ENCODE measurements around the gene TRAM1L1. TPM values are rescaled to one million over a fixed set of nuclear protein-coding genes. Genes with fewer than 3 reads are reported as not detected.

Gene TRAM1L1
- total RNA-seq, 1 experiment from 2014 or later, result 2.5 TPM

DNA sequence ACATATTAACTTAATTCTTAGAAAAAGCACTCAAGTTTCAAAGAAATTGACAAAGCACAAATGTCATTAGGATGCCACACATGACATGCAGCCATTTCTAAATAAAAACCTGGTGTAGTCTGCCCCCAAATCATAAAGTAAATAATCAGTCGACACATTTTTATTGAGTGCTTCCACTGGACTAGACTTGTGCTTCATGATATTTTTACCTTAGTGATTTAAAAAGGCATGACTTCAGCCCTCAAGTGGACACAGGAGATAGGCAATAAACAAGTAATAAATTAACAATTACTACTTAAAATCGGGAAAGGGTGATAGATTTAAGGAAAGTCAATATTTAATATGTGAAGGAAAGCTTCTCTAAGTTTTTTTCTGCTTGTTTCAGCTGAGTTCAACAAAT is 7.6 kb downstream of the TRAM1L1 start (continued):
- TF ChIP-seq FOXP4 (CRISPR knock-in tag; IDR thresholded peaks at IDR 0.05) (no peak), PRDM15 (CRISPR knock-in tag; IDR thresholded peaks at IDR 0.05) (no peak), ELF4 (CRISPR knock-in tag; IDR thresholded peaks at IDR 0.05; ENCODE audit: low read depth) (no peak), MAX (CRISPR knock-in tag; IDR thresholded peaks at IDR 0.05) (no peak)

DNA sequence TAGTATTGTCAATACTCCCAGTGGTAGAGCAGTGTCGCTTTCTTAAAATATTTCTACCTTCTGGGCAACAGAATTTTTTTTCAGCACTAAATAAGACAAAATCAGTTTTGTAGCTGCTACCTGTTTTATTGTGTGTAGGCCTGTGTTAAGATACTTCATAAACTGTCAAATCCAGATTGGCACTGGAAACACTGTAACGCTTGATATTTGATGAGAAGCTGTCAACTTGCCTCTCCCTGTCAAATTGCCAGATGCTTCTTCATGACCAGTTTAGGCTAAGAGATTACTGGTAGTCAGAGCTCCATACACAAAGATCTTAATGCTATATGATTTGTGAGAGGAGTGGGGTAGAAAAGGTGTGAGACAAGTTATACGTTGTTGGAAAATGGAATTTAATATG is 17.3 kb downstream of the TRAM1L1 start:
- Mint-ChIP-seq H3K27ac (no peak overlapping the region), H3K4me3 (no peak overlapping the region), H3K36me3 (no peaks in the 10 kb centered on the region), H3K4me1 (peaks cover 10% of the 10 kb centered on the region), H3K9me3 (peaks cover 7% of the 10 kb centered on the region), H3K27me3 (ENCODE audit: low read depth) (no peaks in the 10 kb centered on the region)
- ChIA-PET CTCF (no interaction called here), POLR2A (no interaction called here)
- DNase-seq (ENCODE audit: low spot score) (no peak), ATAC-seq (no peak)
- TF ChIP-seq ZNF423 (CRISPR knock-in tag; IDR thresholded peaks at IDR 0.05) (no peak), OVOL2 (CRISPR knock-in tag; IDR thresholded peaks at IDR 0.05; ENCODE audit: borderline replicate concordance) (no peak), NFYB (CRISPR knock-in tag; conservative IDR thresholded peaks at IDR 0.05; ENCODE audit: low read depth) (no peak), NFE2L1 (CRISPR knock-in tag; IDR thresholded peaks at IDR 0.05) (no peak), PRRX2 (CRISPR knock-in tag; IDR thresholded peaks at IDR 0.05) (no peak), FOXP4 (CRISPR knock-in tag; IDR thresholded peaks at IDR 0.05) (no peak), GABPB1 (CRISPR knock-in tag; IDR thresholded peaks at IDR 0.05) (no peak)
- TF ChIP-seq, protein P1, sequence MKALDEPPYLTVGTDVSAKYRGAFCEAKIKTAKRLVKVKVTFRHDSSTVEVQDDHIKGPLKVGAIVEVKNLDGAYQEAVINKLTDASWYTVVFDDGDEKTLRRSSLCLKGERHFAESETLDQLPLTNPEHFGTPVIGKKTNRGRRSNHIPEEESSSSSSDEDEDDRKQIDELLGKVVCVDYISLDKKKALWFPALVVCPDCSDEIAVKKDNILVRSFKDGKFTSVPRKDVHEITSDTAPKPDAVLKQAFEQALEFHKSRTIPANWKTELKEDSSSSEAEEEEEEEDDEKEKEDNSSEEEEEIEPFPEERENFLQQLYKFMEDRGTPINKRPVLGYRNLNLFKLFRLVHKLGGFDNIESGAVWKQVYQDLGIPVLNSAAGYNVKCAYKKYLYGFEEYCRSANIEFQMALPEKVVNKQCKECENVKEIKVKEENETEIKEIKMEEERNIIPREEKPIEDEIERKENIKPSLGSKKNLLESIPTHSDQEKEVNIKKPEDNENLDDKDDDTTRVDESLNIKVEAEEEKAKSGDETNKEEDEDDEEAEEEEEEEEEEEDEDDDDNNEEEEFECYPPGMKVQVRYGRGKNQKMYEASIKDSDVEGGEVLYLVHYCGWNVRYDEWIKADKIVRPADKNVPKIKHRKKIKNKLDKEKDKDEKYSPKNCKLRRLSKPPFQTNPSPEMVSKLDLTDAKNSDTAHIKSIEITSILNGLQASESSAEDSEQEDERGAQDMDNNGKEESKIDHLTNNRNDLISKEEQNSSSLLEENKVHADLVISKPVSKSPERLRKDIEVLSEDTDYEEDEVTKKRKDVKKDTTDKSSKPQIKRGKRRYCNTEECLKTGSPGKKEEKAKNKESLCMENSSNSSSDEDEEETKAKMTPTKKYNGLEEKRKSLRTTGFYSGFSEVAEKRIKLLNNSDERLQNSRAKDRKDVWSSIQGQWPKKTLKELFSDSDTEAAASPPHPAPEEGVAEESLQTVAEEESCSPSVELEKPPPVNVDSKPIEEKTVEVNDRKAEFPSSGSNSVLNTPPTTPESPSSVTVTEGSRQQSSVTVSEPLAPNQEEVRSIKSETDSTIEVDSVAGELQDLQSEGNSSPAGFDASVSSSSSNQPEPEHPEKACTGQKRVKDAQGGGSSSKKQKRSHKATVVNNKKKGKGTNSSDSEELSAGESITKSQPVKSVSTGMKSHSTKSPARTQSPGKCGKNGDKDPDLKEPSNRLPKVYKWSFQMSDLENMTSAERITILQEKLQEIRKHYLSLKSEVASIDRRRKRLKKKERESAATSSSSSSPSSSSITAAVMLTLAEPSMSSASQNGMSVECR (CRISPR knock-in tag; IDR thresholded peaks at IDR 0.05; ENCODE audit: borderline replicate concordance), result no peak
- TF ChIP-seq, protein P2, sequence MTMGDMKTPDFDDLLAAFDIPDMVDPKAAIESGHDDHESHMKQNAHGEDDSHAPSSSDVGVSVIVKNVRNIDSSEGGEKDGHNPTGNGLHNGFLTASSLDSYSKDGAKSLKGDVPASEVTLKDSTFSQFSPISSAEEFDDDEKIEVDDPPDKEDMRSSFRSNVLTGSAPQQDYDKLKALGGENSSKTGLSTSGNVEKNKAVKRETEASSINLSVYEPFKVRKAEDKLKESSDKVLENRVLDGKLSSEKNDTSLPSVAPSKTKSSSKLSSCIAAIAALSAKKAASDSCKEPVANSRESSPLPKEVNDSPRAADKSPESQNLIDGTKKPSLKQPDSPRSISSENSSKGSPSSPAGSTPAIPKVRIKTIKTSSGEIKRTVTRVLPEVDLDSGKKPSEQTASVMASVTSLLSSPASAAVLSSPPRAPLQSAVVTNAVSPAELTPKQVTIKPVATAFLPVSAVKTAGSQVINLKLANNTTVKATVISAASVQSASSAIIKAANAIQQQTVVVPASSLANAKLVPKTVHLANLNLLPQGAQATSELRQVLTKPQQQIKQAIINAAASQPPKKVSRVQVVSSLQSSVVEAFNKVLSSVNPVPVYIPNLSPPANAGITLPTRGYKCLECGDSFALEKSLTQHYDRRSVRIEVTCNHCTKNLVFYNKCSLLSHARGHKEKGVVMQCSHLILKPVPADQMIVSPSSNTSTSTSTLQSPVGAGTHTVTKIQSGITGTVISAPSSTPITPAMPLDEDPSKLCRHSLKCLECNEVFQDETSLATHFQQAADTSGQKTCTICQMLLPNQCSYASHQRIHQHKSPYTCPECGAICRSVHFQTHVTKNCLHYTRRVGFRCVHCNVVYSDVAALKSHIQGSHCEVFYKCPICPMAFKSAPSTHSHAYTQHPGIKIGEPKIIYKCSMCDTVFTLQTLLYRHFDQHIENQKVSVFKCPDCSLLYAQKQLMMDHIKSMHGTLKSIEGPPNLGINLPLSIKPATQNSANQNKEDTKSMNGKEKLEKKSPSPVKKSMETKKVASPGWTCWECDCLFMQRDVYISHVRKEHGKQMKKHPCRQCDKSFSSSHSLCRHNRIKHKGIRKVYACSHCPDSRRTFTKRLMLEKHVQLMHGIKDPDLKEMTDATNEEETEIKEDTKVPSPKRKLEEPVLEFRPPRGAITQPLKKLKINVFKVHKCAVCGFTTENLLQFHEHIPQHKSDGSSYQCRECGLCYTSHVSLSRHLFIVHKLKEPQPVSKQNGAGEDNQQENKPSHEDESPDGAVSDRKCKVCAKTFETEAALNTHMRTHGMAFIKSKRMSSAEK (CRISPR knock-in tag; IDR thresholded peaks at IDR 0.05; ENCODE audit: borderline replicate concordance), result no peak
- TF ChIP-seq, protein P3, sequence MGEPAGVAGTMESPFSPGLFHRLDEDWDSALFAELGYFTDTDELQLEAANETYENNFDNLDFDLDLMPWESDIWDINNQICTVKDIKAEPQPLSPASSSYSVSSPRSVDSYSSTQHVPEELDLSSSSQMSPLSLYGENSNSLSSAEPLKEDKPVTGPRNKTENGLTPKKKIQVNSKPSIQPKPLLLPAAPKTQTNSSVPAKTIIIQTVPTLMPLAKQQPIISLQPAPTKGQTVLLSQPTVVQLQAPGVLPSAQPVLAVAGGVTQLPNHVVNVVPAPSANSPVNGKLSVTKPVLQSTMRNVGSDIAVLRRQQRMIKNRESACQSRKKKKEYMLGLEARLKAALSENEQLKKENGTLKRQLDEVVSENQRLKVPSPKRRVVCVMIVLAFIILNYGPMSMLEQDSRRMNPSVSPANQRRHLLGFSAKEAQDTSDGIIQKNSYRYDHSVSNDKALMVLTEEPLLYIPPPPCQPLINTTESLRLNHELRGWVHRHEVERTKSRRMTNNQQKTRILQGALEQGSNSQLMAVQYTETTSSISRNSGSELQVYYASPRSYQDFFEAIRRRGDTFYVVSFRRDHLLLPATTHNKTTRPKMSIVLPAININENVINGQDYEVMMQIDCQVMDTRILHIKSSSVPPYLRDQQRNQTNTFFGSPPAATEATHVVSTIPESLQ (CRISPR knock-in tag; IDR thresholded peaks at IDR 0.05), result no peak
- TF ChIP-seq, protein P4, sequence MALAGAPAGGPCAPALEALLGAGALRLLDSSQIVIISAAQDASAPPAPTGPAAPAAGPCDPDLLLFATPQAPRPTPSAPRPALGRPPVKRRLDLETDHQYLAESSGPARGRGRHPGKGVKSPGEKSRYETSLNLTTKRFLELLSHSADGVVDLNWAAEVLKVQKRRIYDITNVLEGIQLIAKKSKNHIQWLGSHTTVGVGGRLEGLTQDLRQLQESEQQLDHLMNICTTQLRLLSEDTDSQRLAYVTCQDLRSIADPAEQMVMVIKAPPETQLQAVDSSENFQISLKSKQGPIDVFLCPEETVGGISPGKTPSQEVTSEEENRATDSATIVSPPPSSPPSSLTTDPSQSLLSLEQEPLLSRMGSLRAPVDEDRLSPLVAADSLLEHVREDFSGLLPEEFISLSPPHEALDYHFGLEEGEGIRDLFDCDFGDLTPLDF (CRISPR knock-in tag; IDR thresholded peaks at IDR 0.05), result no peak
